ENCODE measurements around the gene DGKA.
"Not testable (repeated sequence)": the region's sequence is repeated elsewhere in the genome, so short reads cannot be mapped to it uniquely, and the experiment has no call there.

The DGKA gene

GRCh38 chr12:55973599-55974307, 42.8 kb downstream of the DGKA start, which contains the start of gene RAB5B:
Gene RAB5B (plus strand): TSS chr12:55974078. CDS start chr12:55986961, 12,883 bp downstream.
- peak within 1 kb of the TSS; percentile 90 for H3K4me3 ChIP-seq (ENCODE audit: low read length)
- TF ChIP-seq CTCF (IDR thresholded peaks at IDR 0.05; ENCODE audit: insufficient read depth, low read depth, low read length, missing control alignments): peak; percentile 9
- peak; percentile 100 for DNase-seq (ENCODE audit: low read depth)

- TF ChIP-seq CTCF (IDR thresholded peaks at IDR 0.05; ENCODE audit: insufficient read depth, low read depth, low read length, missing control alignments): no peak
- peak; percentile 67 for DNase-seq (ENCODE audit: low read depth)
- H3K4me3 ChIP-seq (ENCODE audit: low read length): peak overlapping the region; percentile 90
These were observed 43.4 kb downstream of the DGKA start for GRCh38 chr12:55974308-55974730.

- DNase-seq (ENCODE audit: low read depth): no peak
- no peak overlapping the region for H3K4me3 ChIP-seq (ENCODE audit: low read length)
- no peak for TF ChIP-seq CTCF (IDR thresholded peaks at IDR 0.05; ENCODE audit: insufficient read depth, low read depth, low read length, missing control alignments)
These were observed 47.4 kb downstream of the DGKA start for GRCh38 chr12:55978393-55978792.

GRCh38 chr12:55979069-55979468, 48.1 kb downstream of the DGKA start:
- H3K4me3 ChIP-seq (ENCODE audit: low read length): no peak overlapping the region
- DNase-seq (ENCODE audit: low read depth): no peak
- TF ChIP-seq CTCF (IDR thresholded peaks at IDR 0.05; ENCODE audit: insufficient read depth, low read depth, low read length, missing control alignments): no peak

- H3K4me3 ChIP-seq (ENCODE audit: low read length): not testable (repeated sequence)
- peak; percentile 56 for DNase-seq (ENCODE audit: low read depth)
These were observed 50.9 kb downstream of the DGKA start for GRCh38 chr12:55981882-55982281.

GRCh38 chr12:55982319-55982936, 51.5 kb downstream of the DGKA start:
- TF ChIP-seq CTCF (IDR thresholded peaks at IDR 0.05; ENCODE audit: insufficient read depth, low read depth, low read length, missing control alignments): no peak
- no peak for DNase-seq (ENCODE audit: low read depth)
- H3K4me3 ChIP-seq (ENCODE audit: low read length): no peak overlapping the region

GRCh38 chr12:55983232-55983842, 52.4 kb downstream of the DGKA start:
- no peak for TF ChIP-seq CTCF (IDR thresholded peaks at IDR 0.05; ENCODE audit: insufficient read depth, low read depth, low read length, missing control alignments)
- no peak overlapping the region for H3K4me3 ChIP-seq (ENCODE audit: low read length)
- no peak for DNase-seq (ENCODE audit: low read depth)

Measured in epithelial cell of esophagus (primary cell).